AG09309 (cell line): ENCODE data around the gene MAPT.
"Not testable (repeated sequence)": the region's sequence is repeated elsewhere in the genome, so short reads cannot be mapped to it uniquely, and the experiment has no call there.

ENCODE experiments used
- DNase-seq: peaks from one replicate; pipeline ENCODE4 v3.0.0-alpha.2; 2010; ENCODE audit warnings: low read depth
- H3K4me3 ChIP-seq: 2 replicates; pipeline ENCODE4 v1.5.1; 2011; ENCODE audit warnings: mild to moderate bottlenecking, low read depth, low read length, moderate library complexity; ENCODE audit not compliant: control insufficient read depth
- TF ChIP-seq, protein P1 (sequence below): IDR thresholded peaks from 2 replicates; pipeline ENCODE4 v1.5.1; 2011; ENCODE audit warnings: mild to moderate bottlenecking, low read depth, low read length, inconsistent platforms; ENCODE audit not compliant: insufficient read depth, control insufficient read depth; ENCODE audit errors: missing control alignments

MAPT gene

DNA sequence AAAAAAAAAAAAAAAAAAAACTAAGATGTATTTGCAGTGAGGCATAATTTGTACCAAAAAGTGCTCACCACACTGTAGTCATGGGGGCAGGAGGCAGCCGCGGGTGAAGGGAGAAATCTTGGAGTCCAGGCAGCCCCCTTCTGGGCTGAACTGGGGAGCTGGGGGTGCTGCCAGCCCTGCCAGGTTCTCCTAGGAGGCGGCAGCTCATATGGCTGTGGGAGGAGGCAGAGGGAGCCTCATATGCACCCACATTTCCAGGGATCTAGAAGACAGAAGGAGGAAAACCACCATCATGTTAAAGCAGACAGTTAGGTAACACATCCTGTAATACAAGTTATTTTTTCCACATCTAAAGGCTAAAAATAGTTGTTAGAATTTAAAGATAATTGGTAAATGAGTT lies 16.3 kb downstream of the MAPT start:
- TF ChIP-seq, protein P1, sequence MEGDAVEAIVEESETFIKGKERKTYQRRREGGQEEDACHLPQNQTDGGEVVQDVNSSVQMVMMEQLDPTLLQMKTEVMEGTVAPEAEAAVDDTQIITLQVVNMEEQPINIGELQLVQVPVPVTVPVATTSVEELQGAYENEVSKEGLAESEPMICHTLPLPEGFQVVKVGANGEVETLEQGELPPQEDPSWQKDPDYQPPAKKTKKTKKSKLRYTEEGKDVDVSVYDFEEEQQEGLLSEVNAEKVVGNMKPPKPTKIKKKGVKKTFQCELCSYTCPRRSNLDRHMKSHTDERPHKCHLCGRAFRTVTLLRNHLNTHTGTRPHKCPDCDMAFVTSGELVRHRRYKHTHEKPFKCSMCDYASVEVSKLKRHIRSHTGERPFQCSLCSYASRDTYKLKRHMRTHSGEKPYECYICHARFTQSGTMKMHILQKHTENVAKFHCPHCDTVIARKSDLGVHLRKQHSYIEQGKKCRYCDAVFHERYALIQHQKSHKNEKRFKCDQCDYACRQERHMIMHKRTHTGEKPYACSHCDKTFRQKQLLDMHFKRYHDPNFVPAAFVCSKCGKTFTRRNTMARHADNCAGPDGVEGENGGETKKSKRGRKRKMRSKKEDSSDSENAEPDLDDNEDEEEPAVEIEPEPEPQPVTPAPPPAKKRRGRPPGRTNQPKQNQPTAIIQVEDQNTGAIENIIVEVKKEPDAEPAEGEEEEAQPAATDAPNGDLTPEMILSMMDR: no peak
- no peak for DNase-seq
- H3K4me3 ChIP-seq: no peak overlapping the region

DNA sequence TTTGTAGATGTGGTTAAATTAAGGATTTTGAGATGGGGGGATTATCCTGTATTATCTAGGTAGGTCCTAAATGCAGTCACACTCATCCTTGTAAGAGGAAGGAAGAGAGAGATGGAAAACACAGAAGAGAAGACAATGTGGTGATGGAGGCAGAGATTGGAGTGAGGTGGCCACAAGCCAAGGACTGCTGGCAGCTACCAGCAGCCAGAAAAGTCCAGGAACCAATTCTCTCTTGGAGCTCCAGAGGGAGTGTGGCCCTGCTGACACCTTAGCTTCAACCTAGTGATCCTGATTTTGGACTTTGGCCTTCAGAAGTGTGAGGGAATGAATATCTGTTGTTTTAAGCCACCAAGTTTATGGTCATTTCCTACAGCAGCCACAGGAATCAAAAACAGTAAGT lies 18.0 kb downstream of the MAPT start:
- DNase-seq: no peak
- TF ChIP-seq, protein P1: no peak
- no peak overlapping the region for H3K4me3 ChIP-seq

DNA sequence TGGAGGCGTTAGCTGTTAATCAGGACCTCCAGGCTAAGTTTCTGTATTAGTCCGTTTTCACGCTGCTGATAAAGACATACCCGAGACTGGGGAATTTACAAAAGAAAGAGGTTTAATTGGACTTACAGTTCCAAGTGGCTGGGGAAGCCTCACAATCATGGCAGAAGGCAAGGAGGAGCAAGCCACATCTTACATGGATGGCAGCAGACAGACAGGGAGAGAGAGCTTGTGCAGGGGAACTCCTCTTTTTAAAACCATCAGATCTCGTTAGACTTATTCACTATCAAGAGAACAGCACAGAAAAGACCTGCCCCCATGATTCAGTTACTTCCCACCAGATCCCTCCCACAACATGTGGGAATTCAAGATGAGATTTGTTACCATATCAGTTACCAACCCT lies 18.7 kb downstream of the MAPT start:
- not testable (repeated sequence) for DNase-seq, H3K4me3 ChIP-seq

DNA sequence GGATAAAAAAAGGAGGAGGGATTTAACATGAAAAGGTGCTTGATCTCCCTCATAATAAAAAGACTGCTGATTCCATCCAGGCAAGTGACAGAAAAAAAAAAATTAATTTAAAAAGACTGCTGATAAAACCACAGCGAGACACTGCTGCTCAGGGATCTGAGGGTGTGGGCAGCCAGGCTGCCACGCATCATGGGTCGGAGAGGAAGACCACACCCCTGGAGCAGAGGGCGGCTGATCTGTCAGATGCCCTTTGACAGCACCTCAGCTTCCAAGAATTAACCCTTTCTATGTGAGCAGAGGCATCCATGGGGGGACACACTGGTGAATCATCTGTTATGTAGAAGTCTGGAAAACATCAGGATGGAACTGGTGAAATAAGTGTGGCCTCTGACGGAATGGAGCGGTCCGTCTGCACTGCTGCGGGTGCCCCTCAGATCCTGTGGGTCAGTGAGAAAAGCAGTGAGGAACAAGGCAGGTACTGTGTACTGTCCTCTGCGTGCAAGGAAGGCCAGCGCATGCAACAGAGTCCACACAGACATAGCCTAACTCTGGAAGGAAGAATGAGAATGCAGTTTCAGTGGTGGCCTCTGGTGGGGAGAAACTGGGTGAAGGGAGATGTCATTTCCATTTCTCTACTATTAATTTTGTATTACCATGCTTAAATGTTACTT lies 19.8 kb downstream of the MAPT start:
- no peak for DNase-seq
- TF ChIP-seq, protein P1: no peak

DNA sequence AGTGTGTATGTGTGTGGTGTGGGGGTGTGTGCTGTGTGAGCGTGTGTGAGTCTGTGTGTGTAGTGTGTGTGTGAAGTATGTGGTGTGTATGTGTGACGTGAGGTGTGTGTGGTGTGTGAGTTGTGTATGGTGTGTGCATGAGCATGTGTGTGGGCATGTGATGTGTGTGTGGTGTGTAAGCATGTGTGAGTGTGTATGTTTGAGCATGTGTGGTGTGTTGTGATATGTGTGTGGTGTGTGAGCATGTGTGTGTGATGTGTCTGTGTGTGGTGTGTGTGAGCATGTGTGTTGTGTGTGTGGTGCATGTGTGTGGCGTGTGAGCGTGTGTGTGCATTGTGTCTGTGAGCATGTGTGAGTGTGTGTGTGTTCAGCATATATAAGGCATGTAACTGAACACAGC lies 20.9 kb downstream of the MAPT start:
- DNase-seq: no peak
- no peak overlapping the region for H3K4me3 ChIP-seq
- TF ChIP-seq, protein P1: no peak

More for the DNA sequence above, 19.8 kb downstream of the MAPT start:
- no peak overlapping the region for H3K4me3 ChIP-seq

DNA sequence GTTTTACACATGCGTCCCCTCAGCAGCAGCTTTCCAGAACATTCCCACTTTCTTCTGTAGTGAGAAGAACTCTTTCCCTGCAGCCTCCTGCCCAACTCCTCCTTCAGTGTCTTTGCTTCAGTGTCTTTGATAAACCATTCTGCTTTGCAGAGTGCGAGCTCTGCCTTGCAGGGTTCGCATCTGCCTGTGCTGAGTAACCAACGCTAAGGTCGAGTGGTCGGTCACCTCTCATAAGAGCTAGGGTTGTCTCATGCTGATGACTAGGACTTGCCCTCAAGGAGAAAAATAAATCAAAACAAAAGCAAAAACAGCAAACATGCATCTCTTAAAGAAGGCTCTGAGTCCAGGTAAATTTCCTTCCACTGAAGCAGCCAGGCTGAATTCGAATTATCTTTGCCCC lies 22.7 kb downstream of the MAPT start:
- no peak for DNase-seq
- TF ChIP-seq, protein P1: no peak

DNA sequence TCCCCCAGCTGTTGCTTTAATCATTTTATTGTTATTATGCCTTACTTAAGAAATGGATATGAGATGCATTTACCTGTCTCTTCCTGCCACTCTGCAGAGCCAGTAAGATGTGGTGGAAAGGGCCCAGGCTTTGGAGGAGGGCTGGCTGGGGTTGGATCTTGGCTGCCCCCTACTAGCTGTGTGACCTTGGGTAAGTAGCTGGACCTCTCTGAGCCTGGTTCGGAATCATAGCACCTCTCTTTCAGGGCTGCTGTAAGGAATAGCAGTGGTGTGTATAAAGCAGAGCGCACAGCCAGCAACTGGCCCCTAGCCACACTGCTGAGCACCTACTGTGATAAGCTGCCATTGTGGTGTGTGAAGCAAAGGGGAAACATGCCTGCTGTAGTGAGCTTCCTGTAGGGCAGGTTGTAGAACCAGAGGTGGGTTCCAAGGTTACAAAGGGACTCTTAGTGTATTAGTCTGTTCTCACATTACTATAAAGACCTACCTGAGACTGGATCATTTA lies 23.9 kb downstream of the MAPT start:
- TF ChIP-seq, protein P1: no peak
- no peak for DNase-seq

More for the DNA sequence above, 22.7 kb downstream of the MAPT start:
- H3K4me3 ChIP-seq: no peak overlapping the region

More for the DNA sequence above, 23.9 kb downstream of the MAPT start:
- no peak overlapping the region for H3K4me3 ChIP-seq
